ENCODE results near the gene RPP30. TPM values are rescaled to one million over a fixed set of nuclear protein-coding genes. Genes with fewer than 3 reads are reported as not detected.
"Not testable (repeated sequence)": the region's sequence is repeated elsewhere in the genome, so short reads cannot be mapped to it uniquely, and the experiment has no call there.

Gene RPP30
- total RNA-seq, 1 donor from 2014 or later, result 8.4 TPM

- DNase-seq (ENCODE audit: low spot score), result no peak
- no peak for ATAC-seq
Measured at GRCh38 chr10:90939116-90939515, 67.3 kb downstream of the RPP30 start.

GRCh38 chr10:90939648-90940047 lies 67.9 kb downstream of the RPP30 start:
- DNase-seq (ENCODE audit: low spot score) (no peak), ATAC-seq (no peak)

- DNase-seq (ENCODE audit: low spot score); ATAC-seq: not testable (repeated sequence)
Measured at GRCh38 chr10:90942980-90943379, 71.2 kb downstream of the RPP30 start.

GRCh38 chr10:90944749-90945148 lies 73.0 kb downstream of the RPP30 start:
- DNase-seq (ENCODE audit: low spot score) (no peak), ATAC-seq (no peak)

GRCh38 chr10:90945491-90946070 lies 73.8 kb downstream of the RPP30 start:
- ATAC-seq, result no peak
- no peak for DNase-seq (ENCODE audit: low spot score)

- no peak for DNase-seq (ENCODE audit: low spot score)
- ATAC-seq, result no peak
Measured at GRCh38 chr10:90947030-90947960, 75.5 kb downstream of the RPP30 start.

Other genes starting within 250 kb of the RPP30 start
- 0.10 TPM for gene HTR7, start 13.9 kb upstream of the RPP30 start, total RNA-seq
- gene ANKRD1, start 49.1 kb downstream of the RPP30 start, total RNA-seq, result not detected